ENCODE results near the gene XKR8. TPM values are rescaled to one million over a fixed set of nuclear protein-coding genes. Genes with fewer than 3 reads are reported as not detected.

XKR8 gene
- total RNA-seq (ENCODE audit: low replicate concordance), result 2.1 and 2.6 TPM in 2 replicates

GRCh38 chr1:27959792-27960603, at the start of gene XKR8:
Gene XKR8, plus strand, starts transcription at chr1:27959973. Its CDS starts 97 bp downstream, at chr1:27960070.

GRCh38 chr1:27934818-27935549, 24.8 kb upstream of the XKR8 start, which contains the start of gene SMPDL3B:
Gene SMPDL3B, plus strand, starts transcription at chr1:27935000. Its CDS starts 184 bp downstream, at chr1:27935184.

Other genes starting within 250 kb of the XKR8 start
- 9.2 and 16.7 TPM in 2 replicates for gene FAM76A, start 234.0 kb upstream of the XKR8 start, total RNA-seq (ENCODE audit: low replicate concordance)
- 32.4 and 37.4 TPM in 2 replicates for gene STX12, start 186.8 kb upstream of the XKR8 start, total RNA-seq (ENCODE audit: low replicate concordance)
- 44.0 and 44.3 TPM in 2 replicates for gene PPP1R8, start 129.2 kb upstream of the XKR8 start, total RNA-seq (ENCODE audit: low replicate concordance)
- gene THEMIS2, start 87.4 kb upstream of the XKR8 start, total RNA-seq (ENCODE audit: low replicate concordance), result 1.2 and 2.0 TPM in 2 replicates
- gene RPA2, start 45.4 kb upstream of the XKR8 start, total RNA-seq (ENCODE audit: low replicate concordance), result 21.4 and 24.2 TPM in 2 replicates
- gene SMPDL3B, start 25.0 kb upstream of the XKR8 start, total RNA-seq (ENCODE audit: low replicate concordance), result 0.08 and 0.12 TPM in 2 replicates
- 7.0 and 7.4 TPM in 2 replicates for gene EYA3, start 128.6 kb downstream of the XKR8 start, total RNA-seq (ENCODE audit: low replicate concordance)
- gene PTAFR, start 216.7 kb downstream of the XKR8 start, total RNA-seq (ENCODE audit: low replicate concordance), result 0.12 TPM in 1 of 2 replicates, not detected in the other